NCI-H82 (cell line): ENCODE results near the gene CXXC5.
"Not testable (repeated sequence)": the region's sequence is repeated elsewhere in the genome, so short reads cannot be mapped to it uniquely, and the experiment has no call there.

Source experiments
- DNase-seq: peaks from one replicate; lab custom pipeline; 2025; lab: John Stamatoyannopoulos, UW

Gene CXXC5

GRCh38 chr5:139712412-139712811 is 64.3 kb downstream of the CXXC5 start:
- DNase-seq, result no peak

GRCh38 chr5:139713898-139714297 is 65.7 kb downstream of the CXXC5 start:
- not testable (repeated sequence) for DNase-seq

- DNase-seq, result no peak
Measured at GRCh38 chr5:139717221-139717620, 69.1 kb downstream of the CXXC5 start.

GRCh38 chr5:139718403-139718802 is 70.3 kb downstream of the CXXC5 start:
- not testable (repeated sequence) for DNase-seq

- DNase-seq, result not testable (repeated sequence)
Measured at GRCh38 chr5:139719970-139720369, 71.8 kb downstream of the CXXC5 start.

GRCh38 chr5:139723986-139724587 is 75.9 kb downstream of the CXXC5 start:
- no peak for DNase-seq

GRCh38 chr5:139725073-139725830 is 77.1 kb downstream of the CXXC5 start:
- DNase-seq, result no peak

- DNase-seq, result no peak
Measured at GRCh38 chr5:139726248-139726647, 78.1 kb downstream of the CXXC5 start.

- not testable (repeated sequence) for DNase-seq
Measured at GRCh38 chr5:139727615-139728014, 79.5 kb downstream of the CXXC5 start.

- no peak for DNase-seq
Measured at GRCh38 chr5:139731281-139731680, 83.1 kb downstream of the CXXC5 start.

GRCh38 chr5:139732019-139732418 is 83.9 kb downstream of the CXXC5 start:
- DNase-seq, result no peak

- no peak for DNase-seq
Measured at GRCh38 chr5:139733010-139733688, 85.0 kb downstream of the CXXC5 start.
